OCI-LY1 (cell line): ENCODE results near the gene CYBA.

Source experiments
- CTCF ChIP-seq: fragments of 200-600 bp; sonication (generic), shearing (Covaris generic); IDR thresholded peaks from 2 replicates; pipeline ENCODE4 v1.5.1; 2017; ENCODE audit warnings: mild to moderate bottlenecking, antibody characterized with exemption, low read length, moderate library complexity, mixed read lengths
- EZH2 ChIP-seq: fragments of 200-600 bp; sonication (generic), shearing (Covaris generic); IDR thresholded peaks from 2 replicates; pipeline ENCODE4 v1.8.0; 2017; ENCODE audit warnings: borderline replicate concordance, mixed run types, mild to moderate bottlenecking, antibody characterized with exemption, low read length, moderate library complexity, mixed read lengths

- no peak for TF ChIP-seq EZH2
- TF ChIP-seq CTCF = no peak
These were observed 7.3 kb downstream of the CYBA start for GRCh38 chr16:88643644-88643932.
